ENCODE measurements around the gene MARCHF11. TPM values are rescaled to one million over a fixed set of nuclear protein-coding genes. Genes with fewer than 3 reads are reported as not detected.

MARCHF11 gene
- not detected in 2 replicates for total RNA-seq

DNA sequence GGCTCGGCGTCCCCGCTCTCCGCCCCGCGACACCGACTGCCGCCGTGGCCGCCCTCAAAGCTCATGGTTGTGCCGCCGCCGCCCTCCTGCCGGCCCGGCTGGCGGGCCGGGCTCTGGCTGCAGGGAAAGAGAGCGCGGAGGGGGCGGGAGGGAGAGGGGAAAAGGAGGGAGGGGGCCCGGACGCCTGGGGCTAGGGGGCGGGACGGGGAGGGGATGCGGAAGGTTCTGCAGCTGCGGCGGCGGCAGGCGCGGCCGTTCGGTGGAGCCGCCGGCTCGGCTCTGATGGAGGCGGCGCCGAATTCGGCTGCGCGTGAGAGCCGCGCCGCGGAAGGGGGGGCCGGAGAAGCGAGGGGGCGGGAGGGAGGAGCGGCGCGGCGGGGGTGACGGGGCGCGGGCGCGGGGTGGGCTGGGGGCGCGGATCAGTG is at the start of gene MARCHF11:
Gene MARCHF11 (minus strand): TSS at position 281 of the 425 bp plus-strand sequence. CDS start 216 bp downstream, at position 65.
- intact Hi-C loops (cut with micrococcal nuclease): no loop called here

DNA sequence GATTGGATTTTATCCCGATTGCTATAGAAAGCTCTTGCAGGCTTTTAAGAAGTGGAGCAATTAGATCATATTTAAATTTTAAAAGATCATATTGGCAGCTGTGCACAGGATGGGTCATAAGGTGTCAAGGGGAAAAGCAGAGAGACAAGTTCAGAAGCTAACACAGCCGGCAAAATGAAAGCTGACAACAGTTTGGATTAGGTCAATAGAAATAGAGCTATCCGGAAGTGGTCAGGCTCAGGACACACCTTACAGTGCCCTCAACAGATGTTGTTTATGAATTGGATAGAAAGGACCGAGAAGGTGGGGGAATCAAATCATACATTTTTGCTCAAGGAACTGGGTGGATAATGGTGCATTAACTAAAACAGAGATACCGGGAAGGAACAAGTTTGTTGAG is 46.3 kb upstream of the MARCHF11 start:
- intact Hi-C loops (cut with micrococcal nuclease): no loop called here

DNA sequence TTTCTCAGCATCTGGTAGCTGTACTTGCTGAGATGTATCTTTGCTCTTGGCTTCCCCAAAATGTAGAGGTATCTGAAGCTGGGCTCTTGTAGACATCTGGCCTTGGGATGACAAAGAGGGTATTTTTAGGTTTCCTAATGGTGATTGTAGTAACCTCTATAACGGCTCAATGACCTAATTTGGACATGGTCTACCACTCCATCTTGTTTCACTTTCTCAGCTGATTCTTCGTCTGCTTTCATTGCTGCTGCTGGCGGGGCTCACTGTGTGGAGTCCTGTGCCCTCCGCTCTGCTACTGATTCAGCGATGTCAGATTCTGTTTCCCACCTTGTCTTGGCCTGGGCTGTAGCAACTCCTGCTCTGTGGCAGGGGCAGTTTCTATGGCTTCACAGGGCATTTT is 12.7 kb upstream of the MARCHF11 start:
- intact Hi-C loops (cut with micrococcal nuclease): no loop called here

- intact Hi-C loops (cut with micrococcal nuclease): no loop called here
Observed at GRCh38 chr5:16180789-16181082, 1.1 kb upstream of the MARCHF11 start.

- intact Hi-C loops (cut with micrococcal nuclease): no loop called here
Observed at GRCh38 chr5:16179936-16180788, 571 bp upstream of the MARCHF11 start.

DNA sequence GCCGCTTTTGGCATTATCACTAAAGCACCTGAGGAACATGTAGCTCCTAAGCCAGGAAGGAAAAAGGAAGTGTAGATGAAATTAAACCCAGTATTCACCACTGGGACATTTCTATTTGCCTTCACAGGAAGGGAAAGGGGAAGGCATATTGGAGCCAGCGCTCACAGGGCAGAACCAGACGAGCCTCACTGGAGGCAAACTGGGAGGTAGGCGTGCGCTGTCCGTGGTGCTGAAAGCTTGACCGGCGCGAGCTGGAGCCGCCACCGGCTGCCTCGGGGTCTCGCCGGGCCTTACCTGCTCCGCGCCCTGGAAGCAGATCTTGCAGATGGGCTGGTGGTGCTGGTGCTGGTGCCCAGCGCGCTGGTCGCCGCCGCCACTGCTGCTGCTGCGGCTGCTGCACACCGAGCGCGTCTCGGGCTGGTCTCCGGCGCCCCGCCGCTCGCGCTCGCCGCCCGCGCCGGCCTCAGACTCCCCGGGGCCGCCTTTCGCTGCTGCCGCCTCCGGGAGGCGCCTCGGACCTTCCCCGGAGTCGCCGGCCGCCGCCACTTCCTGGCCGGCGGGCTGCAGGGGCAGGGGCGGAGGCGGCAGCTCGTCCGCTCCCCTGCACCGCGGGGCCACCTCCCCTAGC is 732 bp downstream of the MARCHF11 start:
- intact Hi-C loops (cut with micrococcal nuclease): no loop called here

GRCh38 chr5:16169550-16169949 is 10.0 kb downstream of the MARCHF11 start:
- intact Hi-C loops (cut with micrococcal nuclease): no loop called here

- intact Hi-C loops (cut with micrococcal nuclease): loop anchor here (1.0 kb wide), 3 partner anchors 296 to 507 kb away; no protein-coding TSS in a partner anchor
Observed at GRCh38 chr5:16160706-16161105, 18.9 kb downstream of the MARCHF11 start.

DNA sequence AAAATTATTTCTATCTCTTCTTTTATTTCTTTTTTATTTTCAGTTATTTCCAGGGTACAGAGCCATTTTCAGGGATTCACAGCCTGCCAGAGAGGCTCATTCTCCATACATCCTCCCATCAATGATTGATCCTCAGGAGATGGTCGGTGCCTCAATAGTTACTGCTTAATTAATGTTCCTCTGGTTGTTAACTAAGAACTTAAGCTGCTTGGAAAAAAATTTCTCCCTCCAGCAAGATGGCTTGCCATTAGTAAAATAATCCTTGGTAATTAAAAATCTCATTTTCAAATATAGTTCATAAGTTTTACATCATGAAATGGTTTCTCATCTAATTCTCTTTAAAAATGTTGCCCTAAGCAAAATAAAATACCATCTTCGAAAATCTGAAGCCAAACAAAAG is 20.0 kb downstream of the MARCHF11 start:
- intact Hi-C loops (cut with micrococcal nuclease): loop anchor here (1.0 kb wide), 3 partner anchors 297 to 508 kb away; no protein-coding TSS in a partner anchor

DNA sequence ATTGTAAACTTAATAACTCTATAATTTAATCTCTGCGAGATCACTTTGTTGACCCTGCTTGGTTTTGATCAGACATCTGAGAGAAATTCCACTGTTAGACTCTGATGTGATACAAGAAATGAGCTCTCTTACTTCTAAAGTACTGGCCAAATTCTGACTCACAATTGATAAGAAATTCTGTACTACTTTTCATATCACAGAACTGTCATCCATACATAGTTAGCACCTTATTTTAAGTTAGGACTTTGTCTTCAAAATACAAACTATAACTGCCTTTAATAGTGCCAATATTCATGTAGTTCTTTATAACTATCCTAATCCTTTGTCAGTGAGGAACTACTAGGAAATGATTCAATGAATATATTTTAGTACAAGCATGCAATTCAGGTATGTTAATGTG is 23.4 kb downstream of the MARCHF11 start:
- intact Hi-C loops (cut with micrococcal nuclease): no loop called here

- intact Hi-C loops (cut with micrococcal nuclease): no loop called here
Observed at GRCh38 chr5:16152601-16153568, 26.7 kb downstream of the MARCHF11 start.

DNA sequence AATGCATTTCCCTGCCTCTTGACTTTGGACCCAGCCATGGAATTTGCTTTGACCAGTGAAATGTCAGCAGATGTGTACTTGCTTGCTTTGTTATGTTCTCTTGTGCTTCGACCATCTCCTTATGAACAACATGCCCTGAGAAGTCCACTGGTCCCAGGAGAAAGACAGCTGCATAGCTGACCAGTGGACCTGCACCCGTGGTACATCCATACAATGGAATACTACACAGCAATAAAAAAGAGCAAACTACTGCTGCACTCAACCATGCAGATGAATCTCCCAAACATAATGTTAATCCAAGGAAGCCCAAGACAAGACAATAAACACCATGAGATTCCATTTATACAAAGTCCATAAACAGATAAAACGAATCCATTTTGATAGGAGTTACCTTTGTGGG is 30.0 kb downstream of the MARCHF11 start:
- intact Hi-C loops (cut with micrococcal nuclease): no loop called here

- intact Hi-C loops (cut with micrococcal nuclease): no loop called here
Observed at GRCh38 chr5:16147179-16147900, 32.3 kb downstream of the MARCHF11 start.

DNA sequence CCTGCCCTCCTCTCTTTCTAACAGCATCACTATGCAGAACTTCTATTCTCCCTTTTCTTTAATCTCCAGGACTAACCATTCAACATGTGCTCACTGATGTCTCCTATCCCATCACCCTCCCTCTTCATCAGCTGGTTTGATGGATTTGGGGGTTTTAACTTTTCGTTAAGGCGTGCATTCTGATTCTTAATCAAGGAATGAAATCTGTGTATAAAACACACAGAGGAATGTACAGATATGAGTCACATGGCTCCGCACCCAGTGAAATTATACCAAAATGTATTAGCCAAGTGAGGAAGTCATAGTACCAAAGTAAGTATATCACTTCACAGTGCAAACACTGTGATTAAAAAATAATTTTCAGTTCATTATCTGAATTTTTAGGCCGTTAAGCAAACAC is 35.2 kb downstream of the MARCHF11 start:
- intact Hi-C loops (cut with micrococcal nuclease): no loop called here

- intact Hi-C loops (cut with micrococcal nuclease): no loop called here
Observed at GRCh38 chr5:16143361-16144049, 36.1 kb downstream of the MARCHF11 start.

- intact Hi-C loops (cut with micrococcal nuclease): no loop called here
Observed at GRCh38 chr5:16140944-16141343, 38.6 kb downstream of the MARCHF11 start.

- intact Hi-C loops (cut with micrococcal nuclease): no loop called here
Observed at GRCh38 chr5:16140417-16140816, 39.2 kb downstream of the MARCHF11 start.

GRCh38 chr5:16137177-16137576 is 42.4 kb downstream of the MARCHF11 start:
- intact Hi-C loops (cut with micrococcal nuclease): no loop called here

DNA sequence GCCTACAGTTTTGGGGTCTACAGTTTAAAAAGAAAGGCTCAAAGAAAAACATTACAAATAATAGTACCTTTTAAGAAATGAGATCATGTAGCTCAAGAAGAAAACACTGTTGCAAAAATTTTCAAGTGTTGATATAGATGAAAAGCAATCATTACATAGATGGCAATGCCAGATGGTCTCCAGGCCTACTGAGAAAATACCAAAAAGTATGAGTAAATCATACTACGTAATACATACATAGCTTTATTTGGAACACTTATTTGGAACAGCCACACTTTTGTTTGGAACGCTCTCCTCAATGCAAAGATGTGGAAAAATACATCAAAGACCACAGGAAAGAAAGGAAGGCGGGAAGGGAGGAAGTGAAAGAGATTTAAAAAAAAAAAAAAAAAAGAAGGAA is 44.1 kb downstream of the MARCHF11 start:
- intact Hi-C loops (cut with micrococcal nuclease): no loop called here

GRCh38 chr5:16135003-16135402 is 44.6 kb downstream of the MARCHF11 start:
- intact Hi-C loops (cut with micrococcal nuclease): no loop called here
